Stomach smooth muscle (tissue), 2 donors: ENCODE measurements around the gene DLX2.

Experiments used
- H3K27ac ChIP-seq: one replicate; pipeline ENCODE4 v1.7.0; 2013; ENCODE audit warnings: mild to moderate bottlenecking, low read length, inconsistent platforms
- H3K27me3 ChIP-seq, 2 donors: one replicate each; pipeline ENCODE4 v1.7.0; 2013; ENCODE audit warnings: low read length in 2 of 2; ENCODE audit not compliant: insufficient read depth in 2 of 2, control insufficient read depth in 1 of 2
- H3K36me3 ChIP-seq, 2 donors: one replicate each; pipeline ENCODE4 v1.7.0; 2013; ENCODE audit warnings: low read length in 2 of 2; ENCODE audit not compliant: control insufficient read depth in 2 of 2, insufficient read depth in 2 of 2
- H3K4me1 ChIP-seq: one replicate; pipeline ENCODE4 v1.7.0; 2013; ENCODE audit warnings: low read length; ENCODE audit not compliant: control insufficient read depth, insufficient read depth
- H3K4me3 ChIP-seq, 2 donors: one replicate each; pipeline ENCODE4 v1.7.0; 2013; ENCODE audit warnings: low read length in 2 of 2
- H3K9ac ChIP-seq, 2 donors: one replicate each; pipeline ENCODE4 v1.7.0; 2013; ENCODE audit warnings: low read length in 2 of 2, mild to moderate bottlenecking in 1 of 2
- H3K9me3 ChIP-seq, 2 donors: one replicate each; pipeline ENCODE4 v1.7.0; 2013; ENCODE audit warnings: low read length in 2 of 2; ENCODE audit not compliant: control insufficient read depth in 2 of 2
- donor health status: healthy.
- donor health status: Pancreatic carcinoma.

Gene DLX2

DNA sequence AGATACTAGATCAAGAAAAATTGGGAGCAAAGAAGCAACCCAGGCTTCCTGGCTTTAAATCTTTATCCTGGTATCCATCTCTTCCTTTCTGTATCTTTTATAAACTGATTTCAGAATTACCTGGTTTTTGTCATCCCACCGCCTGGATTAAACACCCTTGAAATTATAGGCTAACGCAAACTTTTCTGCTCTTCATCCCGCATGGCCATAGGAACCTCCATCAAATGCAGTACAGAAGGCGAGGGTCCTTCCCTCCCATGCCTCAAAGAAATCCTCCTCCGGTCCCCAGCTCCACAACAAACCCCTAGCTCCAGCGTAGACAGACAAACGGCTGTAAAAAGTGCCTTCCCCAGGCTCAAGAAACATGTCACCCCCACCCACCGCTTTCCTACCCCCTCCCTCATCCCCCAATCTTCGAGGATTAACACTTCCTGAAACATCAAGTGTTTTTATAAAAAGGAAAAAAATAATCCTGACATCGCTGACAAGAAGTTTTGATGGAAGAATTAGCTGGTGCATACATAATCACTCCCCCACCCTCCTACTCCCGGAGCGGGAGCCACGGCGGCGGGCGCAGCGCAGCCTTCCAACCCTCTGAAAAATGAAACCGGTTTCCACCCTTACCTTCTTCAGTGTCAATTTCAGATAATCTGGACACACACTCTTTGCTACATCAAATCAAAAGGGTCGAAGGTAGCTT lies 9.8 kb downstream of the DLX2 start:
- peaks cover 30% of the 10 kb centered on the region for H3K4me1 ChIP-seq
- H3K27me3 ChIP-seq = peaks cover 88 to 100% of the 10 kb centered on the region in 2 donors
- no peak overlapping the region for H3K27ac ChIP-seq
- no peak overlapping the region for H3K4me3 ChIP-seq
- no peaks in the 10 kb centered on the region for H3K36me3 ChIP-seq
- no peak overlapping the region for H3K9ac ChIP-seq
- no peaks in the 10 kb centered on the region for H3K9me3 ChIP-seq

DNA sequence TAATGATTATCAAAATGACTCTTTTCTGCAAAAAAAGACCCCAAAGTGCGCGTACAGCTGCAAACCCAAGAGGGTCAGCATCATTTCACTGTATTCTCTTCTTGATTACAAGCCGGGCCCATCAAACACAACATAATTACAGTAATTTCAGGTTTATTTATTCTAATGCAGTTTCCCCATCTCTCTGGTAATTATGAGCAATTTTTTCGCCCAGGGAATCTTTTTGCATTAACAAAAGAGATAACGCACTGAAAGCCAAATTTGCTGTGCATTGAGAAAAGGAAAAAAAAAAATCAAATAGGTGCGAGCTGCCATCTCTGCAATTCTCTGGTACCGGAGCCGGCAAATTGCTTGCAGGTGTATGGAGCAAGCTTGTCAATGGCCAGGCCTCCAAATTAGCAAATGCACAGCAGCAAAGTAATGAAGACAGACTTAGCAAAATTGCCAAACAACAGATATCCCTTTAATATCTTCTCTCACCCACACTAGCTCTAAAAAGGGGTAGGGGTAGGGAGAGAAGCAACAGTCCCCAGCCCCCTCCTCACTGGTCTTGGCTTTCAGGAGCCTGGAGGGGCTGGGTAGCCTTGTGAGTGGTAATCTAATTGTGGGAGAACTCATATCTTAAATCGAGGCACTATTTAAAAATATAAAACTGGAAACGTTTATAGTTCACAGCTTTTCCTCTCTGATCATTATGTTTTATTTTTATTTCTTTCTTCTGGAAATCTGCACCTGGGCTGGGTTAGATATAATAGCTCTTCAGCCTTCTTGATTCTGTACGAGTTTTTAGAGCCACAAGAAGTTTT lies 10.7 kb downstream of the DLX2 start:
- H3K4me3 ChIP-seq = no peak overlapping the region
- peaks cover 88 to 100% of the 10 kb centered on the region in 2 donors for H3K27me3 ChIP-seq
- peaks cover 27% of the 10 kb centered on the region for H3K4me1 ChIP-seq
- H3K27ac ChIP-seq = no peak overlapping the region
- H3K36me3 ChIP-seq = no peaks in the 10 kb centered on the region
- no peak overlapping the region for H3K9ac ChIP-seq
- peaks cover 0 to 3% of the 10 kb centered on the region in 2 donors for H3K9me3 ChIP-seq

DNA sequence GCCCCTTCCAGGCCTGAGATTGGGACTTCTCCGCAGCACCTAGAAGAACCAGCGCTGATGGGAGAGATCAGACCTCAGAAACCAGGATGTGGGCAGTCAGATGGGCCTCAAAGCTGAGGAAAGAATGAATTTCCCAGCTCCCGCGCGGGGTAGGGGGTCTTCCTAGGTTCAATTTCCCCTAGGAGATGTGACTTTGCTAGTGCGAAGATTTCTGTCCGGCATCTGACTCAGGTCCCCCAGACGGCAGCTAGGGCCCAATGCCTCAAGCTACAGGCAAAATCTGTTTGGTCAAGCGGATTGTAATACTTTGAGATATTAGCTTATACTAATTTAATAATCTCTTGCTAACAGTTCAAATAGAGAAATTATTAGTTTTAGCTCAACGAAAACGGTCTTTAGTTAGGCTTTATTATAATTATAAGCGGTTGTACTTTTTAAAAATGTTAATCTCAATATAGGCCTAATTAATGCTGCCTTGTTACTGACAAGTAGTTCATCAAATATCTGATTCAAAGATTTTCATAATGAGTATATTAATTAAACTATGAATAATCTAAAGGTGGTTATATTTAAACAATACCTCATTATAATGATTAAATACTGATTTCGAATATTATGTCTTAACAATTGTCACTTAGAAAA lies 11.6 kb downstream of the DLX2 start:
- Histone ChIP-seq H3K27me3 (peaks cover 89 to 100% of the 10 kb centered on the region in 2 donors), H3K36me3 (no peaks in the 10 kb centered on the region), H3K27ac (no peak overlapping the region), H3K9me3 (peaks cover 0 to 3% of the 10 kb centered on the region in 2 donors), H3K4me3 (no peak overlapping the region), H3K9ac (no peak overlapping the region), H3K4me1 (peaks cover 23% of the 10 kb centered on the region)

DNA sequence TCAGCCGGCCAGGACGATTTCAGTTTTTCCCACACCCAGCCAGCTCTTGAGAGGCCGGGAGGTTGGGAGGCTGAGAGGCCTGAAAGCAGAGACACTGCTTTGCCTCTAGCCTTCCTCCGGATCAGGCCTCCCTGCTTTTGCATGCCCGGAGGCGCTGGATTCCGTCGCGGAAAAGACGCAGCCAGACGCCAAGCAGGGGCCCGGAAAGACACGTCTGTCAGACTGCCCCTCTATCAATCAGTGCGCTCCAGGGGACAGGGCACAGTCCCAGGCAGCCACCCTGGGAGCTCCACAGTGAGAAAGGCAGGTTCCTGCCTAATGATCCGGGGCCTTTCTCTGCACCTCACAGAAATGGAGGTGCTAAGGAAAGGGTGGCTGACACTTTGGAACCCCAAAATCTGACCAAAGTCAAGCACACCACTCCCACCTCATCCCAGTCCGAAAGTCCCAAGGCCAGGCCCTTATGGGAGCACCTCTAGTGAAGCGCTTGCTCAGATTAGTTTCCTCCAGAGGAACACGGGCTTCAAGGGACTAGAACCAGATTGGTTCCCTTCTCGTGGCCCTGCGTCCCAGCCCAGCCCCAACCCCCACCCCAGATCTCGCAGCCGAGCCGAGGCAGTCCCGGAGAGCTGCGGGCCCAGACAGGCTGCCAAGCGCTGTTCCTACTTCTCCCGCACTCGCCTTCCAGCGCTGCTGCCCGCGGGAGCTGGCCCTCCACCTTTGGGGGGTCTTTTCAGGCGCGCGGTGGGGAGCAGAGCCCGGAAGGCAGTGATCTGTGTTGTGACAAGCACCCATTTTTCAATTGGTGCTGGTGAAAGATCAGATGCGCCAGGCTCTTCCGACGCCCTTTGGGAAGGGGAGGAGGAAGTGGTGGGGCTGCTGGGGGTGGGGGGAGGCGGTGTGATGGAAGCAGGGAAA lies 12.4 kb downstream of the DLX2 start:
- Histone ChIP-seq H3K9ac (no peak overlapping the region), H3K4me3 (no peak overlapping the region), H3K27ac (no peak overlapping the region), H3K36me3 (no peaks in the 10 kb centered on the region), H3K27me3 (peaks cover 89 to 100% of the 10 kb centered on the region in 2 donors), H3K9me3 (peaks cover 0 to 3% of the 10 kb centered on the region in 2 donors), H3K4me1 (peaks cover 21% of the 10 kb centered on the region)

DNA sequence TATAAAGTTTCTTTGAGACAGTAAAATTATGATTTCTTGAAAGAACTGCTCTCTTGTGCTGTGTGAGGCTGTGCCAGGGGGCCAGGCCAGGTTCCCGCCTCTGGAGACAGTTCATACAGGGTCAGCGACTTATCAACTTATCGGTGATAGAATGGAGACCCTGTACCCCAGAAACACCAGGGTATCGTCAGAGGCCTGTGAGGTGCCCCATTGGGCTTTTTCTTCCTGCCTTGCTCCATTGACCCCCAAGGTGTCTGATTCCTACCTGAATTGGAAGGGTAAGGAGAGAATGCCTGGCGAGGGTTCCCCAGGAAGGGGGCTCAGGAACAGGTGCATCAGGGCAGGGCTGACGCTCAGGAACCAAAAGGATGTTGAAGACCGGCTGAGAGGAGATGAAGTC lies 13.1 kb downstream of the DLX2 start:
- Histone ChIP-seq H3K9me3 (peaks cover 0 to 3% of the 10 kb centered on the region in 2 donors), H3K36me3 (no peaks in the 10 kb centered on the region), H3K9ac (no peak overlapping the region), H3K4me1 (peaks cover 21% of the 10 kb centered on the region), H3K27me3 (peaks cover 90 to 100% of the 10 kb centered on the region in 2 donors), H3K4me3 (no peak overlapping the region), H3K27ac (no peak overlapping the region)

DNA sequence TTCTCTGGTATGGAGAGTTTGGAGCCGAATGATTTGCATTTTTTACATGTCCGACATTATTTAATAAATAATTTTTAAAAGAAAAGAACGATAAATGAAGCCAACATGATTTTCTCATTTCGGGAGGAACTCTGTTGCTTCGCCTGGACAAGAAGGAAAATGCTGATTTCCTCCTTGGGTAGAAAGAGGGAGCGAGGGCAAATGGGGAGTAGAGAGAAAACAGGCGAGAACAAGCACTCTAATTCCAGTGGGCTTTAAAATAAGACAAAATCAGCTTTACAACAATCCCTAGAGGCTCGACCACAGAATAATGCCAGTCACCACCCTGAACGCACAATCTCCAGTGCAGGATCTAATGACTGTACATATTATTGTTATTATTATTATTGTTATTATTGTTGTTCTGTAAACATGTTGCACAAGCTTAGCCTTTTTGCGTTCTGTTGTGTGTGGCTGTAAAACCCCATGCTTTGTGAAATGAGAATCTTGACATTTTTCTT lies 13.6 kb downstream of the DLX2 start:
- peaks cover 93 to 100% of the 10 kb centered on the region in 2 donors for H3K27me3 ChIP-seq
- peaks cover 24% of the 10 kb centered on the region for H3K4me1 ChIP-seq
- no peak overlapping the region for H3K4me3 ChIP-seq

DNA sequence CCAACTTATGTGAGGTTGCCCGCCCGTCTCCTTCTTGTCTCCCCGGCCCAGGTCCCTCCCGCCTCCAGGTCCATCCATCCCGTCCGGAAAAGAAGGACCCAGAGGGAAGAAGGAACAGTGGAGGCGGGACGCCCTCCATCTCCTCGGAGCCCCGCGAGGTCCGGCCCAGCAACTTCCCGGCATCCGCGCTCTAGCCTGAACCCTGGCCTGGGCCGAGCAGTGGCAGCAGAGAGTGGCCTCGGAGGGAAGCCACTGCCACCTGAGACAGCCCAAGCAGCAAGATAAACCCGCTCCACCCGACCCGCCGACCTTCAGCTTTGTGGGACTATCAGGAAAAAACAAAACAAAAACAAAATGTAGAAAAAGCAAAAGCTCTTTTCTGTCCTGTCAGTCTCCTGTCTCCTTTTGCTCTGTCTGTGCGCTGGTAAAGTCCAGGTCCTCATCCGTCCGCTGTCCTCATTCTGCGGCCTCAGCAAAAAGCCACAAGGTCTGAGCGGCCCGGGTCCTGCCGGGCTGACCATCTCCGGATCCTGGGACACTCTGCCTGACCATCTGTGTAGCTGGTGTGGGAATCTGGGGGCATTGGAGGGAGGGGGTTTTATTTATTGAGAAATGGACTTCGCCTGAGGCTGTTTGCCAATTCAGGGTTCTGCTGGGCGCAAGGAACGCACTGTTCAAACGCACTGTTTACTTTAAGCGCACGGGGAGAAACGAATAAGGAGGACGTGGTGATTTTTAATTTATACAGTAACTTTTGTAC lies 14.3 kb downstream of the DLX2 start:
- Histone ChIP-seq H3K36me3 (no peaks in the 10 kb centered on the region), H3K4me1 (peaks cover 27% of the 10 kb centered on the region), H3K9ac (no peak overlapping the region), H3K27ac (no peak overlapping the region), H3K4me3 (no peak overlapping the region), H3K27me3 (peaks cover 93 to 100% of the 10 kb centered on the region in 2 donors), H3K9me3 (peaks cover 0 to 3% of the 10 kb centered on the region in 2 donors)

More for the DNA sequence above, 13.6 kb downstream of the DLX2 start:
- Histone ChIP-seq H3K36me3 (no peaks in the 10 kb centered on the region), H3K27ac (no peak overlapping the region), H3K9ac (no peak overlapping the region), H3K9me3 (peaks cover 0 to 3% of the 10 kb centered on the region in 2 donors)

DNA sequence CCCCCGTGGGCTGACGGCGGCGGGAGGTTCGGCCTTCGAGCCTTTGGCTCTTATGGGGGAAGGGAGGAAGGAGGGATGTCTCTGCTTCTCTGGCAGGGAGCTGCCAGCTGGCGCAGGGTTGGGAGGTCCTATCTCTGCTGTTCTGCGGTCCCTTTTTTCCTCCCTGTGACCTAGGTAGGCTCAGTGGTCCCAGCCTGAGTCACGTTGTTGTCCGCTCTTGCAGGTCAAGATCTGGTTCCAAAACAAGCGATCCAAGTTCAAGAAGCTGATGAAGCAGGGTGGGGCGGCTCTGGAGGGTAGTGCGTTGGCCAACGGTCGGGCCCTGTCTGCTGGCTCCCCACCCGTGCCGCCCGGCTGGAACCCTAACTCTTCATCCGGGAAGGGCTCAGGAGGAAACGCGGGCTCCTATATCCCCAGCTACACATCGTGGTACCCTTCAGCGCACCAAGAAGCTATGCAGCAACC lies 14.9 kb downstream of the DLX2 start:
- H3K4me3 ChIP-seq = no peak overlapping the region
- no peak overlapping the region for H3K27ac ChIP-seq
- no peak overlapping the region for H3K9ac ChIP-seq
- H3K9me3 ChIP-seq = peaks cover 0 to 3% of the 10 kb centered on the region in 2 donors
- peaks cover 93 to 100% of the 10 kb centered on the region in 2 donors for H3K27me3 ChIP-seq
- no peaks in the 10 kb centered on the region for H3K36me3 ChIP-seq
- peaks cover 27% of the 10 kb centered on the region for H3K4me1 ChIP-seq

DNA sequence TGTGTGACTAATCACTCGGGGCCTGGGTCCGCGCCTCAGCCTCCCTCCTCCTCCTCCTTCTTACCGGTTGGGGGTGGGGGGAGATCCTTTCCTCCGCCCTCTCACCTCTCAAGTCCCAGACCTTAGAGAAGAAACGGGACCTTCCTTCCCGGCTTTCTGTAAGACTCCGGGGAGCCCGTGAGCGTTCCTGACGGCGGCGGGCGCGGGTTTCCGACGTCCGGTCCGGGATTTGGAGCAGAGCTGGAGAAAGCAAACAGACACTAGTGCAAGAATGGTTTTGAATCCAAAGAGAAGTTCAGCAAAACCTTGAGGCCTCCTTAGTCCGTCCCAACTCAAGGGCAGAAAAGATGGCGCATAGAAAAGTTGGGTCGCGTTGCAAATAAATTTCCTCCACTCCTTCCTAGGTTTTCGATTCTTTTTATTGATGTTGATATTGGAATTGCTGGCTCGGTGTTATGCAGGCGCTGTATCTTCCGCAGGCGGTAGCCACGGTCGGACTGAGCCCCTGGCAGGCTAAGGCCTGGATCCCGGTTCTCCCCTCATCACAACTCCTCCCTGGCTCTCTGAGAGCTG lies 15.4 kb downstream of the DLX2 start:
- H3K4me1 ChIP-seq = peaks cover 27% of the 10 kb centered on the region
- H3K36me3 ChIP-seq = no peaks in the 10 kb centered on the region
- no peak overlapping the region for H3K27ac ChIP-seq
- H3K9ac ChIP-seq = no peak overlapping the region
- peaks cover 0 to 3% of the 10 kb centered on the region in 2 donors for H3K9me3 ChIP-seq
- no peak overlapping the region for H3K4me3 ChIP-seq
- H3K27me3 ChIP-seq = peaks cover 95 to 100% of the 10 kb centered on the region in 2 donors
